IPS DF 19.7 (cell line): Measurements from ENCODE around the gene GDF11.

Experiments
- DNase-seq: peaks from one replicate; pipeline ENCODE4 v3.0.0-alpha.2; 2013; ENCODE audit warnings: low read depth, low spot score

Gene GDF11

GRCh38 chr12:55723516-55724225, 19.3 kb upstream of the GDF11 start:
- DNase-seq, result no peak

- no peak for DNase-seq
Measured at GRCh38 chr12:55724226-55724939, 18.5 kb upstream of the GDF11 start.

GRCh38 chr12:55724940-55725309, 18.0 kb upstream of the GDF11 start:
- DNase-seq, result no peak

GRCh38 chr12:55725556-55725955, 17.4 kb upstream of the GDF11 start:
- no peak for DNase-seq

- DNase-seq, result no peak
Measured at GRCh38 chr12:55726971-55727370, 16.0 kb upstream of the GDF11 start.

GRCh38 chr12:55727643-55728185, 15.2 kb upstream of the GDF11 start:
- no peak for DNase-seq

- no peak for DNase-seq
Measured at GRCh38 chr12:55728186-55728938, 14.6 kb upstream of the GDF11 start.

GRCh38 chr12:55728939-55729818, 13.7 kb upstream of the GDF11 start, which contains the start of gene CD63:
TSS of gene CD63 (minus strand) at chr12:55729009. CDS start at chr12:55728341, 668 bp downstream.
- DNase-seq, result peak; percentile 80

GRCh38 chr12:55729819-55730818, 12.8 kb upstream of the GDF11 start:
- no peak for DNase-seq

- no peak for DNase-seq
Measured at GRCh38 chr12:55732288-55732687, 10.6 kb upstream of the GDF11 start.

GRCh38 chr12:55733021-55733555, 9.8 kb upstream of the GDF11 start:
- no peak for DNase-seq

GRCh38 chr12:55733858-55734257, 9.1 kb upstream of the GDF11 start:
- DNase-seq, result no peak

GRCh38 chr12:55734595-55734994, 8.3 kb upstream of the GDF11 start:
- no peak for DNase-seq

- DNase-seq, result no peak
Measured at GRCh38 chr12:55736076-55736475, 6.8 kb upstream of the GDF11 start.

- peak; percentile 92 for DNase-seq
Measured at GRCh38 chr12:55736780-55737580, 5.9 kb upstream of the GDF11 start.

- no peak for DNase-seq
Measured at GRCh38 chr12:55737581-55738122, 5.3 kb upstream of the GDF11 start.

GRCh38 chr12:55738123-55739024, 4.5 kb upstream of the GDF11 start:
- DNase-seq, result peak; percentile 95

- DNase-seq, result no peak
Measured at GRCh38 chr12:55739025-55739378, 3.9 kb upstream of the GDF11 start.
